Measurements from ENCODE around the gene PRM1.
"Not testable (repeated sequence)": the region's sequence is repeated elsewhere in the genome, so short reads cannot be mapped to it uniquely, and the experiment has no call there.

Gene PRM1

DNA sequence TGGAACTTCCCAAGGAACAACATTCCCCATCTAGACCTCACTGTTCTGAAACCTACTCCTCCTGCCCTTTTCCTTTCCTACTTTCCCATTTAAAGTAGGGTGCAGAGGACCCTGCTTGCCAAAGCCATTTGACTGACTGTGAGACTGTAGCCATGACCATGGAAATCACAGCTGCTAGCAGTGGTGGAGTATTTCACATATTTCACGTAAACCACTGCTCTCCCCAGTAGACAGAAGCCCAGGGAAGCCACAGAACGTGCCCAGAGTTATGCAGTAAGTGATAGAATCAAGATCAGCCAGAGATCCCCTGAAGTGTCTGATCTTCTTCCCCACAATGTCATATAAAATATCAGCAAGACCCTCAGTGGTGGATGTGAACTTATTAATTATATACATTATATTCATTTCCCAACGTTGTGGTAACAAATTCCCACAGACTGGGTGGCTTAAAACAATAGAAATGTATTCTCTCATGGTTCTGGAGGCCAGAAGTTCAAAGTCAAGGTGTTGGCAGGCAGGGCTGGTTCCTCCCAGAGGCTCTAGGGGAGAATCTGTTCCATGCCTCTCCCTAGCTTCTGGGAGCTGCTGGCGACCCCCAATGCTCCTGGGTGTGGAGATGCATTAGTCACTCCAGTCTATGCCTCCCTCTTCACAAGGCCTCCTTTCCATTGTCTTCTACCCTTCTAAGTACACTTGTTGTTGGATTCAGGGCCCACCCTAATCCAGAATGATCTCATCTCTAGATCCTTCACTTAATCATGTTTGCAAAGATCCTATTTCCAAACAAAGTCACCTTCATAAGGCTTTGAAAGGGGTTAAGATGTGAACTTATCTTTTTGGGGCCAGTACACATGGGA lies 20.7 kb upstream of the PRM1 start:
- in situ Hi-C loops (cut with MboI; ENCODE audit: low pct_unique_long_range_greater_than_20kb, low sequenced_read_pairs, unreplicated experiment), result no loop called here
- DNase-seq (ENCODE audit: low spot score), result no peak

DNA sequence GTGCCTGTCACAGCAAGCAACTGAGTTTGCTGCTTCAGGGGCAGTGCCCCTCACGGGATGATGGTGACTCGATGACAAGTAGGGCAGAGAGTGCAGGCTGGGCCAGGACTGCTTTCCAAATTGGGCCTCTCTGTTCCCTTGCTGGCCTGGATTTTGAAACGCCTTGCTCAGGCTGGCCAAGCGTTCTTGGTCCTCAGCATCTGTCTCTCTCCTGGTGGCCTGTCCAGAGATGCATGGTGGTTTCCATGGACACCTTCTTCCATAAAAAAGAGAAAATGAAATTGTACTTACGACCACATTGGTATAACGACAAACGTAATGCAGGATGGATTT lies 19.4 kb upstream of the PRM1 start:
- no peak for DNase-seq (ENCODE audit: low spot score)
- TF ChIP-seq, protein P1, sequence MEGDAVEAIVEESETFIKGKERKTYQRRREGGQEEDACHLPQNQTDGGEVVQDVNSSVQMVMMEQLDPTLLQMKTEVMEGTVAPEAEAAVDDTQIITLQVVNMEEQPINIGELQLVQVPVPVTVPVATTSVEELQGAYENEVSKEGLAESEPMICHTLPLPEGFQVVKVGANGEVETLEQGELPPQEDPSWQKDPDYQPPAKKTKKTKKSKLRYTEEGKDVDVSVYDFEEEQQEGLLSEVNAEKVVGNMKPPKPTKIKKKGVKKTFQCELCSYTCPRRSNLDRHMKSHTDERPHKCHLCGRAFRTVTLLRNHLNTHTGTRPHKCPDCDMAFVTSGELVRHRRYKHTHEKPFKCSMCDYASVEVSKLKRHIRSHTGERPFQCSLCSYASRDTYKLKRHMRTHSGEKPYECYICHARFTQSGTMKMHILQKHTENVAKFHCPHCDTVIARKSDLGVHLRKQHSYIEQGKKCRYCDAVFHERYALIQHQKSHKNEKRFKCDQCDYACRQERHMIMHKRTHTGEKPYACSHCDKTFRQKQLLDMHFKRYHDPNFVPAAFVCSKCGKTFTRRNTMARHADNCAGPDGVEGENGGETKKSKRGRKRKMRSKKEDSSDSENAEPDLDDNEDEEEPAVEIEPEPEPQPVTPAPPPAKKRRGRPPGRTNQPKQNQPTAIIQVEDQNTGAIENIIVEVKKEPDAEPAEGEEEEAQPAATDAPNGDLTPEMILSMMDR (IDR thresholded peaks at IDR 0.05; ENCODE audit: extremely low read depth, insufficient read depth, missing control alignments), result no peak
- in situ Hi-C loops (cut with MboI; ENCODE audit: low pct_unique_long_range_greater_than_20kb, low sequenced_read_pairs, unreplicated experiment), result no loop called here

More for the DNA sequence above, 20.7 kb upstream of the PRM1 start:
- TF ChIP-seq, protein P1 (IDR thresholded peaks at IDR 0.05; ENCODE audit: extremely low read depth, insufficient read depth, missing control alignments), result no peak

DNA sequence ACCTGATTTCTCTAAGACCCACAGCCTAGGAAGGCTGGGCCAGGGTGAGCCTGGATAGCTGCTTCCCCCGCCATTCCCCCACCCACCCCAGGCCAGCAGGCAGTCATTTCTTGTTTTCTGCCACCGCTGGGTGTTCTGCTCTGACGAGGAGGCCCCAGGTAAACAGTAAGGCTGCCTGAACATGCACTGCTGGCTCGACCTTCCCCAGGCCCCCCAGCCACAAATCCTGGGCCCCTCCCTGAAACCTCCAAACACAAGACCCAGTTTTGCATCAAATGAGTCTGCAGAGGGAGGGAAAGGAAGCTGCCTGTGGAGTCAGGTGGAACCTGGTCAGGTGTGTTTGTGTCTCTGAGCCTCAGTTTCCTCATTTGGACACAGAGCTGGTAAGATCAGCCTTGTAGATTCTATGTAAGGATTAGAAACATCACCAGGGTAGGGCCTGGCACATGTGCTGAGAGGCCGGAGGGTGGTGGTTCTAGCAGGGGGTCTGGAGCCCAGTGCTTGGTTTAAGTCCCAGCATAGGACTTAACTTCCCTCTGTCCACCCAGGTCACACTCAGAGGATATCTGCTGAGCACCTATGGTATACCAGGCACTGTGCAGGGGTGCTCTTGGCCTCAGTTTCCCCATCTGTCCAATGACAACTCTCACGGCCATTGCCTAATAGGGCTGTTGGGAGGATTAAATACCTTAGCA lies 18.9 kb upstream of the PRM1 start:
- no peak for DNase-seq (ENCODE audit: low spot score)
- in situ Hi-C loops (cut with MboI; ENCODE audit: low pct_unique_long_range_greater_than_20kb, low sequenced_read_pairs, unreplicated experiment), result no loop called here
- TF ChIP-seq, protein P1 (IDR thresholded peaks at IDR 0.05; ENCODE audit: extremely low read depth, insufficient read depth, missing control alignments), result no peak

DNA sequence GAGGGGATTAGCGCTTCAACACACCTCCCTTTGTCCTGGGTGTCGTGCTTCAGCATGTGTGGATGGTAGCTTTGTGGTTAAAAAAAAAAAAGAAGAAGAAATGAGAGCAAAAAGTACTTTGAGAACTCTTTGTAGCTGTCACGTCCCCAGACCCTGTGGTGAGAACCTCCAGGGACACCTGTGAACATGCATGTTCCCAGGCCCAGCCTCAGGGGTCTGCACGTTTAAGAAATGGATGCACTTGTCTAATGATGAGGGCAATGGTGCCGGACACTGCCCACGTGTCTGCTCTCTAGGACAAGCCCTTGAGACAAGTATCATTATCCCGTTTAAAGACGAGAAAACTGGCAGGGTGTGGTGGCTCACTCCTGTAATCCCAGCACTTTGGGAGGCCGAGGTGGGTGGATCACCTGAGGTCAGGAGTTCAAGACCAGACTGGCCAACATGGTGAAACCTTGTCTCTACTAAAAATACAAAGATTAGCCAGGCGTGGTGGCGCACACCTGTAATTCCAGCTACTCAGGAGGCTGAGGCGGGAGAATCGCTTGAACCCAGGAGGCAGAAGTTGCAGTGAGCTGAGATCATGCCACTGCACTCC lies 17.9 kb upstream of the PRM1 start:
- in situ Hi-C loops (cut with MboI; ENCODE audit: low pct_unique_long_range_greater_than_20kb, low sequenced_read_pairs, unreplicated experiment), result not testable (repeated sequence)
- DNase-seq (ENCODE audit: low spot score), result peak; percentile 46

DNA sequence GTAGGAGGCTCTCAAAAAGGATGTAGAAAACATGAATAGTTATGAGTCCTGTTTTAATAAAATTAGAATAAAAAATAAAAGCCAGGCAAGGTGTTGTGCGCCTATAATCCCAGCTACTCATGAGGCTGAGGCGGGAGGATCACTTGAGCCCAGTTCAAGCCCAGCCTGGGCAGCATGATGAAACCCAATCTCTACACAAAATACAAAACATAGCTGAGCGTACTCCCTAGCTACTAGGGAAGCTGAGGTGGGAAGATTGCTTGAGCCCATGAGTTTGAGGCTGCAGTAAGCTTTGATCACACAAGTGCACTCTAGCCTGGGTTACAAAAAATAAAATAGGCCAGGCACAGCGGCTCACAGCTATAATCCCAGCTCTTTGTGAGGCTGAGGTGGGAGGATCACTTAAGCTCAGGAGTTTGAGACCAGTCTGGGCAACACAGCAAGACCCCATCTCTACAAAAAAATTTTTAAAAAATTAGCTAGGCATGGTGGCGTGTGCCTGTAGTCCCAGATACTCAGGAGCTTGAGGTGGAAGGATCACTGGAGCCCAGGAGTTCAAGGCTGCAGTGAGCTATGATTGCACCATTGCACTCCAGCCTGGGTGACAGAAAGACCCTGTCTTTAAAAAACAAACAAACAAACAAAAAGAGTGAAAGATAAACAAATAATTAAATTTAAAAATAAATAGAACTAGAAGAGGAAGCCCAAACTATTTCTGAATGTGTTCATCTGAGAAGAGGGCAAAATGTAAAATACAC lies 17.2 kb upstream of the PRM1 start:
- no peak for DNase-seq (ENCODE audit: low spot score)
- TF ChIP-seq, protein P1 (IDR thresholded peaks at IDR 0.05; ENCODE audit: extremely low read depth, insufficient read depth, missing control alignments), result no peak
- in situ Hi-C loops (cut with MboI; ENCODE audit: low pct_unique_long_range_greater_than_20kb, low sequenced_read_pairs, unreplicated experiment), result no loop called here

DNA sequence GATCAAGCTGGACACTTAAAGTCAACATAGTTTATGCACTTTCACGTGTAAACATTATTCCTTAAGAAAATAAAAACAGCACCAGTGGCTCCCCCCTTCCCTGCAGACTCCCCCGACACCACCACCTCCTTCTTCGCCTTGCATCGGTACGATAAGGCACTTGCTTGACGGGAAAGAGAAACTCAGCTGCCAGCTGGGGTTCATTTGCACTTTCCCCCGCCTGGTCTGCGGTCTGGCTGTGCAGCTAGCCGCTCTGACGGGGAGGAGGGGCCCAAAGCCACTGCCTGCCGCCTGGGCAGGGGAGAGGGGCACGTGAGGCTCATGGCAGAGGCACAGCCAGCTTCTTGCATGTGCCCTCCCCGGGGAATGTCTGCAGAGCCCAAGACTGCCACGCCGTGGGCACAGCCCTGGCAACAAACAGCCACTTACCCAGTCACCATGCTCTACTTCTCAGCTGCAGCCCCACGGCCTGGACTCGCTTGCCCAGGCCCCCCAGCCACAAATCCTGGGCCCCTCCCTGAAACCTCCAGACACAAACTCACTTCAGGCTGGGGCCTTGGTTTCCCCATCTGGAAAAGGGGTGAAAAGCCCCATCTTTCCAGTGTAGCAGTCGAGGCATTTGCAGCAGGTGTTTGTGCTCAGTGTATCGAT lies 16.5 kb upstream of the PRM1 start:
- in situ Hi-C loops (cut with MboI; ENCODE audit: low pct_unique_long_range_greater_than_20kb, low sequenced_read_pairs, unreplicated experiment), result no loop called here
- TF ChIP-seq, protein P1 (IDR thresholded peaks at IDR 0.05; ENCODE audit: extremely low read depth, insufficient read depth, missing control alignments), result peak; percentile 17
- peak; percentile 67 for DNase-seq (ENCODE audit: low spot score)

Measured in GM13977 (cell line).